Activated CD4-positive, alpha-beta memory T cell treated with anti-CD3 and anti-CD28 coated beads, Interleukin-2, amount 10 ng/mL, durations not matched to agents 7 days and 5 days (primary cell): ENCODE data around the gene PTX4. TPM values are rescaled to one million over a fixed set of nuclear protein-coding genes. Genes with fewer than 3 reads are reported as not detected.

ENCODE experiments used
- CTCF ChIA-PET: fragments of 350-600 bp; sonication (Branson Sonifier 250); formaldehyde crosslinking; loops from one replicate; lab custom pipeline; 2021; ENCODE audit warnings: antibody characterized with exemption, inconsistent platforms; lab: Charles Lee
- POLR2A ChIA-PET: fragments of 350-600 bp; sonication (Branson Sonifier 250); formaldehyde crosslinking; loops from one replicate; lab custom pipeline; 2021; ENCODE audit warnings: antibody characterized with exemption; lab: Charles Lee
- DNase-seq: peaks from one replicate; pipeline ENCODE4 v3.0.0-alpha.2; 2020
- H3K27ac Mint-ChIP-seq: one replicate; pipeline ENCODE4 v1.8.0; 2021; ENCODE audit warnings: mild to moderate bottlenecking, mixed read lengths
- H3K27me3 Mint-ChIP-seq: one replicate; pipeline ENCODE4 v1.8.0; 2021; ENCODE audit warnings: mixed read lengths
- H3K36me3 Mint-ChIP-seq: one replicate; pipeline ENCODE4 v1.8.0; 2021; ENCODE audit warnings: low read depth, mixed read lengths
- H3K4me1 Mint-ChIP-seq: one replicate; pipeline ENCODE4 v1.8.0; 2021; ENCODE audit warnings: mixed read lengths
- H3K4me3 Mint-ChIP-seq: one replicate; pipeline ENCODE4 v1.8.0; 2021; ENCODE audit warnings: mild to moderate bottlenecking, mixed read lengths
- H3K9me3 Mint-ChIP-seq: one replicate; pipeline ENCODE4 v1.8.0; 2021; ENCODE audit warnings: mixed read lengths
- total RNA-seq, 2 experiments: library from RNA; stranded (reverse); gene quantifications; one replicate each; pipeline ENCODE4 v1.2.3, GENCODE V29; 2021

PTX4 gene
- total RNA-seq, 2 experiments from 2014 or later: not detected

DNA sequence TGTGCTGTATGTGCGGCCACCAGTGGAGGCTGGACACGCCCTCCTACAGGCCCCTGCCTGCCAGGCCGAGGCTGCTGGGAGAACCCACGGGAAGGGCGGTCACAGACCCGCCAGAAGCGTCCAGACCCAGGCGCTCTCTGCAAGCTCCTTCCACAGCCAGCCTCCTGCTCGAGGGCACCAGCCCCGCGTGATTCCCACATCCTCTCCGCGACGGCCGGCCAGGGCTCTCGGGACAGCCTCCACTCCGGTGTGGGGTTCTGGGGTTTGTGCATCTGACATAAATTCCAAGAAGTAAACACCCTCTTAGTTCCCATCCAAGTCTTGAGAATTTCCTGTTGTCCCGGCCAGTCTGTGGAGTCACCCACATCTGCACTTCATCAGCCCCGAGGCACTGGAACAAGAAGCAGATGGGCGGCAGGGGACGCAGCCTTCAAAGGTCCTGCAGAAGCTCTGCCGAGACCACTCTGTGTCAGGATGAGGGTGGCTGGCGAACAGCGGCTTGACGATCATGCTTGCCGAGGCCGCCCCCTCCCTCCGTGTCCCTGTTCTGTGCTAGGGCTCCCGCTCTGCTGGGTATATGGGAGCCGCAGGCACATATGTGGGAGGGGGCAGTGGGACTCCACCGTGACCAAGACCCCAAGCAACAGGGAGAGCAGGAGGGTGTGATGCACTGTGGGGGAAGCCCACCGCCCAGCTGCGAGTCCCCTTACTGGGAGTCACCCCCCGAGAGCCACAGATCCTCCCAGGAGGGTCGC lies 42.3 kb upstream of the PTX4 start:
- Mint-ChIP-seq H3K36me3 (peaks cover 21% of the 10 kb centered on the region), H3K27me3 (no peaks in the 10 kb centered on the region), H3K4me1 (peaks cover 33% of the 10 kb centered on the region), H3K9me3 (no peaks in the 10 kb centered on the region), H3K27ac (no peak overlapping the region), H3K4me3 (no peak overlapping the region)
- ChIA-PET POLR2A (no interaction called here), CTCF (no interaction called here)
- DNase-seq: no peak

DNA sequence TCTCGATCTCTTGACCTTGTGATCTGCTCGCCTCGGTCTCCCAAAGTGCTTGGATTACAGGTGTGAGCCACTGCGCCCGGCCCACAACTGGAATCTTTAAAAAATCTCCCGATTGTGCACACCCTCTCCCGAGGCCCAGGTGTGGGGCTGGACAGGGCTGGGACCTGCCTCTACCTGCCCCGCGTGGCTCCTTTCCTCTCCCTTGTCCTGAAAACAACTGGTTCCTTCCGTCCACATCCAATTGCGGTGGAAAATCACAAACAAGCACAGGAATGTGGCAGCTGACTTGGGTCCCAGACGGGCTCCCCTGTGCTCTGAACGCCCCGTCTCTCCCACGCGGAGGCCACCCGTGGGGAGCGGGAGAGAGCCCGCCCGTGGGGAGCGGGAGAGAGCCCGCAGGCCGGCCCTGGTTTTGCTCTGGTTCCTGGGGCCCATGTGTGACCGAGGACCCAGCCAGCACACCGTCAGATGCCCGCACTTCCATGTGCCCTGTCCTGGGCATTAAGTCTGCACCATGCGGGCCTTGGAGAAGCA lies 41.7 kb upstream of the PTX4 start:
- POLR2A ChIA-PET: no interaction called here
- CTCF ChIA-PET: no interaction called here
- no peak overlapping the region for H3K27ac Mint-ChIP-seq
- no peaks in the 10 kb centered on the region for H3K27me3 Mint-ChIP-seq
- no peak for DNase-seq
- H3K9me3 Mint-ChIP-seq: no peaks in the 10 kb centered on the region
- peaks cover 15% of the 10 kb centered on the region for H3K36me3 Mint-ChIP-seq
- peaks cover 37% of the 10 kb centered on the region for H3K4me1 Mint-ChIP-seq
- H3K4me3 Mint-ChIP-seq: no peak overlapping the region

DNA sequence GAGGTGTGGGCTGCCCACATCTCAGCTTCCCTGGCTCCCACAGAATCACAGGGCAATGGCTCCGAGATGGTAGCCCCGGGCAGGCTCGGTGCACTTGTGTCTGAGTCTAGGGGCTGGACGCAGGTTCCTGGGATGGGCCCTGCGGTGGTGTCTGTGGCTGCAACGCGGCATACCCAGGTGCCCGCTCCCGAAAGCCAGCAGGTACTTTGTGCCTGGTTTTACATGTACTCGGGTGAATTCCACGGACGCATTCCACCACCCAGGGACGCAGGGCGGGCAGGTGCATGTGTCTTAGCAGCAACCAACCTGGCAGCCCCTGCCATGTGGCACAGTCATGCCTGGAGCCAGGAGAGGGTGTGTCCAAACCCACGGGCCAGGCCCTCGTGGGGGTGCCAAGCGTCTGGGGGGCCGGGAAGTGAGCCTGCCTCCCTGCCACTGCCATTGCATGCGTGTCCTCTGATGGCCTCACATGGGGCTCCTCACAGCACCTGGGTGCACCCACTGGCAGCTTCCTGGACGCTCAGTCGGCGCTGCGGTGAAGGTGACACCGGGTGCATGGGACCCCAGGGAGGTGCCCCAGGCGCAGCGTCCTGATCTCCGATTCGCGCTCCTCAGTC lies 40.3 kb upstream of the PTX4 start:
- ChIA-PET POLR2A (no interaction called here), CTCF (no interaction called here)
- H3K4me1 Mint-ChIP-seq: peaks cover 33% of the 10 kb centered on the region
- H3K27me3 Mint-ChIP-seq: no peaks in the 10 kb centered on the region
- no peak overlapping the region for H3K27ac Mint-ChIP-seq
- DNase-seq: no peak
- H3K4me3 Mint-ChIP-seq: no peak overlapping the region
- peaks cover 3% of the 10 kb centered on the region for H3K36me3 Mint-ChIP-seq
- no peaks in the 10 kb centered on the region for H3K9me3 Mint-ChIP-seq

DNA sequence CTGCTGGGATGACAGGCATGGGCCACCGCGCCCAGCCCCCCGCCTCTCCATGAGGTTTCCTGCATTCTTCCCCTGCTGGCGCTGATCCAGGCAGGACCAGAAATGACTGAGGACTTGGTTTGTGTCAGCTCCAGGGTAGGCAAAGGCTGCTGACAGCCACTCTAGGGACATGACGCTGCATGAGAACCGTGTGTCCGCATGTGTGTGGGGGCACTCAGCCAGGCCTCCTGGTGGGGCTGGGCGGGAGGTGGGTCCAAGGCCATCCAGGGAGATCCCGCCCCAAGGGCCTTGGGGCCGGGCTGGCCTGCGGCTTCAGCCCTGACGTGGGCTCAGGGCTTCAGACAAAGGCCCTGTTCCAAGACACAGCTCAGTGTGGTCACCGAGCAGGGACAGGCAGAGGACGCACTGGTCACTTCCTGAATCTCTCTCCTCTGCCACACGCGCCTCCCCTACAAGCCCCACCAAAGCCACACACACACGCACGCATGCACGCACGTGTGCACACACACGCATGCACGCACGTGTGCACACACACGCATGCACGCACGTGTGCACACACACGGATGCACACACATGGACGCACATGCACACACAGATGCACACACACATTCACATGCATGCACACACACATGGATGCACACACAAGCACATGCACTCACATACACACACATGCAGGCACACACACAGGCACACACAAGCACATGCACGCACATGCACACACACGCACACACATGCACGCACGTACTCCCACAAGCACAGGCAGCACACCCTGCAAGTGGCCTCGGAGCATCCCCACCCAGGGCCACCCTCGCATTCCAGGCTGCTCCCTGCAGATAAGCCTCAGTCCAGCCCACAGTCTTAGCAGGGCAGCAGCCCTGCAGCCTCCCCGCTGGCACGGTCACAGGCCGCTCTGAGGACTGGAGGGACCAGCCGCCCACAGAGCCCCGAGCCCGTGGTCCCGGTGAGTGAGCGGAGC lies 39.4 kb upstream of the PTX4 start:
- H3K4me3 Mint-ChIP-seq: no peak overlapping the region
- ChIA-PET CTCF (no interaction called here), POLR2A (no interaction called here)
- H3K4me1 Mint-ChIP-seq: peaks cover 30% of the 10 kb centered on the region
- H3K36me3 Mint-ChIP-seq: no peaks in the 10 kb centered on the region
- no peaks in the 10 kb centered on the region for H3K9me3 Mint-ChIP-seq
- no peak for DNase-seq
- no peak overlapping the region for H3K27ac Mint-ChIP-seq
- no peaks in the 10 kb centered on the region for H3K27me3 Mint-ChIP-seq

DNA sequence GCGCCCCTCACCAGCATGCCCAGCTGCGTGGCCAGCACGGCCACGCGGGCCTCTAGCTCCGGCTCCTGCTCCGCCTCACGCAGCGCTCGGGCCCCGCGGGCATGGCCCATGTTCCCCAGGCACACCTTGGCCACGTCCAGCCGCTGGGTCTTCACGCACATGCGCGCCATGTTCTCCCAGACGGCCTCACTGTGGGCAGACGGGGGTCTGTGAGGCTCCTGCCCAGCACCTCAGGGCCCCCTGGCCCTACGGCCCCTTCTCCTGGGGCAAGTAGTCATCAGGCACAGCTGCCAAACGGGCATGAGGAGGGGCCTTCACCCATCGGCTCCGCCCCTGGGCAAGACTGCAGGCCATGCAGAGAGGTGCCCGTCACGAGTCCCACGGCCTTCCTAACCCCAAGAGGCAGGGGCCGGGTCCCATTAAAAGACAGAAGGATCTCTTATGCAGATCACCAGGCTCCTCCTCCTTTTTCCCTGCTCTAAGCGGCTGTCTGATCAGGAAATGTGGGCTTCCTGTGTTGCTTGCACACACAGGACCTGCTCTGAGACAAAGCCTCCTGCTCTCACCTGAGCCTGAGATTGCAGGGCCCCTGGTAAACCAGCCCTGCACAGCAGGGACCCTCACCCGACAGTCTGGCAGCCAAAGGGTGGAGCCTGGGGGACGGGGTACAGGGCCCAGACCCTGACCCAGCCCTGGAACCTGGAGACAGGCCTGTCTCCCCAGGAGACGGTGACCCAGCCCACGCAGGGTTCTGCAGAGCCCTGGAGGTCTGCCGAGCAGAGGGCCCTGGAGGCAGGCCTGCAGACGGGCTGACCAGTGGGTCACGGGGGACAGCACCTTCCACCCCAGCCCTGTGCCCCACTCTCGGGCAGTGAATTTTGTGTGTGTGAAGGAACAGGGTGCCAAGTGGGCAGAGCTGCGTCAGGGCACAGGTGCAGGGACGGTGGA lies 38.1 kb upstream of the PTX4 start:
- peak; percentile 29 for DNase-seq
- Mint-ChIP-seq H3K36me3 (no peaks in the 10 kb centered on the region), H3K4me1 (peaks cover 25% of the 10 kb centered on the region), H3K27ac (peak overlapping the region; percentile 56), H3K4me3 (no peak overlapping the region), H3K27me3 (no peaks in the 10 kb centered on the region), H3K9me3 (no peaks in the 10 kb centered on the region)
- ChIA-PET CTCF (no interaction called here), POLR2A (no interaction called here)

DNA sequence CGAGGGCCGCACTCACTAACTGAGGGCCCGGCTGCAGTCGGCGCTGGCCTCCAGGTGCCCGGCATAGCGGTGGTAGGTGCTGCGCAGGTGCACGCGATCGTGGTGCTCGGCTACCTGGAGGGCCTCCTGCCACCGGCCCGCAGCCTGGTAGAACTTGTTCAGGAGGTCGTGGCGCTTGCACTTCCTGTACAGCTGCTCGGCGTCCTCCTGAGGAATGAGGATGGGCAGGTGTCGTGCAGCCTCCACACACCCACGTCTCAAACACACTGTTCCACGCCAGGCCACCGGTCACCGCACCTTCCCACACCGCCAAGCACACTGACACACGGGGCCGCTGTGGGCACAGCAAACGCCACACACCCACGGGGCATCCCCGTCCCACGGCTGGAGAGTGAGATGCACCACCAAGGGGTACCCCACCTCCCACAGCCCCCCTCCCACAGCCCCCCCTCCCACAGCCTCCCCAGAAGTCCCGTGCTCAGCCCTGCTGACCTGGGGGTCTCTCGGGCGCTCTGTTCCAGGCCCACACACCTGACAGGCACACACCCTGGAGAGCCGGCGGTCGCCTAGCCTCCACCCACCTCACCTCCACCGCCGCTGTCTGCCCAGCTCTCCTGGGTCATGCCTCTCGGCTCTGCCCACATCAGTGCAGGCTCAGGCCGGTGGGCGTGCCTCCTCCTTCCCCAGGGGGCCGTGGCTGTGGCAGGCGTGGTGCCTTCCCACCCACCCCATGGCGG lies 37.3 kb upstream of the PTX4 start:
- Mint-ChIP-seq H3K9me3 (no peaks in the 10 kb centered on the region), H3K36me3 (no peaks in the 10 kb centered on the region), H3K4me3 (no peak overlapping the region), H3K27me3 (no peaks in the 10 kb centered on the region), H3K4me1 (peaks cover 25% of the 10 kb centered on the region), H3K27ac (no peak overlapping the region)
- ChIA-PET POLR2A (interaction anchor here (1.0 to 1.3 kb wide), 2 partner anchors 9 to 32 kb away, joined by 3 to 4 read pairs; no protein-coding TSS in a partner anchor), CTCF (no interaction called here)
- DNase-seq: no peak

DNA sequence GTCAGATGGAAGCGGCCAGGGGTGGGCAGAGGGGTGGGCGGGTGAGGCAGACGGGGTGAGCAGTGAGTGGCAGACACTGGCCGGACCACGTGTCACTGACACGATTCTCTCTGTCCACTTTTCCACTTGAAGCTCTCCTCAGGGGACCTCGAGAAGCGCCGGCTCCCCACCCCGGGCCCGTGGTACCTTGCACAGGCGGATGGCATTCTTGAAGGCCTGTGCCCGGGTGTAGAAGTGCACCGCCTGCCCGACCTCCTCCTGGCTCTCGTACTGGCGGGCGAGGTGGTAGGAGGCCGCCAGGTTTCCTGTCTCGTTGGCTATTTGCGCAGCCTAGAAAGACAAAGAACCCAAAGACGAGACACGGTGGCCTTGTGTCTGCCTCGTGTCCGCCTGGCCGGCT lies 35.6 kb upstream of the PTX4 start:
- no peaks in the 10 kb centered on the region for H3K27me3 Mint-ChIP-seq
- H3K27ac Mint-ChIP-seq: no peak overlapping the region
- ChIA-PET CTCF (no interaction called here), POLR2A (no interaction called here)
- no peaks in the 10 kb centered on the region for H3K9me3 Mint-ChIP-seq
- H3K36me3 Mint-ChIP-seq: no peaks in the 10 kb centered on the region
- no peak for DNase-seq
- no peak overlapping the region for H3K4me3 Mint-ChIP-seq
- peaks cover 20% of the 10 kb centered on the region for H3K4me1 Mint-ChIP-seq

DNA sequence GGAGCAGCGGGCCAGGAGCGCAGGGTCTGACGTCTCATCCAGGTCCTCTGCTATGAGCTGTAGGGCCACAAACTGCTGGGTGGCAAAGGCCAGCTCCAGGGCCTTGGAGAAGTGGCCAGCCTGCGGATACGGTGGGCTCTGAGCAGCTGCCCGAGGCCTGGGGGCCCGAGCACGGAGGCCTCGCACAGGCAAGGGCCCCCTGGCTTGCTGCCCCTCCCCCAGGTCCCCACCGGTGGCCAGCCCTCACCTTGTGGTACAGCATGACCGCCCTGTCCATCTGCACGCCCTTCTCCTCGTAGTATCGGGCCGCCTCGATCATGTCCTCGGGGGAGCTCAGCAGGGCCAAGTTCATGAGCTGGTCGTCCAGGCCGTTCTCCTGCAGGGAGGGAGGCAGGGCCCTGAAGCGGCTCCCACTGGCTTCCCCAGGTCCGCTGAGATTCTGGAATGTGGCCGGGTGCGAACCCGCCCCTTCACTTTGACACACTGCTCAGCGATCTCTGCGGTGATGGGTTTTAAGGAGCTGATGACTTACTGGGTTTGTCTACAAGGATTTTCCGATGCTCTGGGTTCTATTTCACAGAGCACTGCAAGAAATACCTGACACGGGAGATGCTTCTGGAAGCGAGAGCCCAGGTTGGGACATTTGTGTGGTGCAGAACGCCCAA lies 35.0 kb upstream of the PTX4 start:
- ChIA-PET POLR2A (interaction anchor here (1.4 kb wide), 1 partner anchor 9 kb away, joined by 5 read pairs; no protein-coding TSS in a partner anchor), CTCF (no interaction called here)
- H3K36me3 Mint-ChIP-seq: no peaks in the 10 kb centered on the region
- peaks cover 20% of the 10 kb centered on the region for H3K4me1 Mint-ChIP-seq
- H3K9me3 Mint-ChIP-seq: no peaks in the 10 kb centered on the region
- no peak for DNase-seq
- no peak overlapping the region for H3K4me3 Mint-ChIP-seq
- H3K27ac Mint-ChIP-seq: no peak overlapping the region
- H3K27me3 Mint-ChIP-seq: no peaks in the 10 kb centered on the region

DNA sequence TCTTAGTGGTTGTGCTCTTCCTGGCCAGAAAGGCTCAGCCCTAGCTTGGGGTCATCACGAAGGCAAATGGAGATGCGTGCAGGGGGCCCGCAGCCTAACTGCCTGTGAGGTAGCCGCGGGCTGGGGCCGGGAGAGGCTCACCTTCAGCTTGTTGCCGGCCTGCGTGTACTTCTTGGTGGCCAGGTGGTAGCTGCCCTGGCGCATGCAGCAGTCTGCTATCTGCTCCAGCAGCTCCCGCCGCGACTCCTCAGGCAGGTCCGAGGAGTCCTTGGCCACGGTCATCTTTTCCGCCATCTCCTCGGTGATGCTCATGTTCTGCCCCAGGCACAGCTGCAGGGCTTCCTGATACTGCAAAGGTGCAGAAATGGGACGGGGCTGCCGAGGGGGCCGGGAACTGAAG lies 31.7 kb upstream of the PTX4 start:
- Mint-ChIP-seq H3K9me3 (no peaks in the 10 kb centered on the region), H3K27ac (no peak overlapping the region), H3K36me3 (no peaks in the 10 kb centered on the region), H3K4me3 (no peak overlapping the region), H3K27me3 (no peaks in the 10 kb centered on the region), H3K4me1 (peaks cover under 1% of the 10 kb centered on the region)
- POLR2A ChIA-PET: no interaction called here
- CTCF ChIA-PET: no interaction called here
- no peak for DNase-seq

DNA sequence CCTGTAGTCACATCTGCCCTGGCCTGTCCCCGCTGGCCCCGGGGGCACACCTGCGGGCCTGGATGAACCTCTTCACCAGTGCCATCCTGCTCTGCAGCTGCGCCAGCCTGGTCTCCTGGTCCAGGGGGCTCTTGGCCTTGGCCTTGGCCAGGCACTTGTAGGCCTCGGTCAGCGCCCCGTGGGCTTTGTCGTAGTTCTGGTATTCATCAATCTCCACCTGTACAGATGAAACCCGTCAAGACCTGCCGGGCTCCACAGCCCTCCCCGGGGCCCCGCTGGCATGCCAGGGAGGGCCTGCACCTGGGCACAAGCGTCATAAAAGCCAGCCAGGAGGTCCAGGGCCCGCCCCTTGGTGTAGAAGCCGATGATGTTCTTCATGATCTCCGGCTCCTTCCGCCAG lies 31.1 kb upstream of the PTX4 start:
- no peak for DNase-seq
- Mint-ChIP-seq H3K4me1 (no peaks in the 10 kb centered on the region), H3K36me3 (no peaks in the 10 kb centered on the region), H3K4me3 (no peak overlapping the region), H3K27me3 (no peaks in the 10 kb centered on the region), H3K27ac (no peak overlapping the region), H3K9me3 (no peaks in the 10 kb centered on the region)
- POLR2A ChIA-PET: no interaction called here
- CTCF ChIA-PET: no interaction called here

DNA sequence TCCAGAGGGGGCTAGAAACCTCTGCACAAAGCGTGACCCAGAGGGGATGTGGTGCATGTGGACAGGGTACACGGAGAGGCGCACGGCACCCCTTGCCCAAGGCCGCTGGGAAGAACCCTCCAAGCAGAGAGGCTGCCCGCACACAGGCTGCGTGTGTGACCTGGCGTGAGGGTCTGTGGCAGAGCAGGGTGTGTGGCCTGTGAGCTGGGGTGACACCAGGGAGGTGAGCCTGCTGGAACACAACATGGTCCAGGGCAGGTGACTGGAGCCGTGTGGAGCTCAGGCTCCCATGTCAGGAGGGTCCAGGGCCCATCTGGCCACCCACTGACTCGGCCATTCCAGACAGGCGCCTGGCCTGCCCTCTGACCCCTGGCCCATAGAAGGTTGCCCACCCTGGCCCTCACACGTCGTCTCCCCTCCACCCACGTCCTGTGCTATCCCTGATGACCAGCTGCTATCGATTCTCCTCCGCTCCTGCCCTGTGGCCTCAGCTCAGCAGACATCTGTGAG lies 29.9 kb upstream of the PTX4 start:
- no peaks in the 10 kb centered on the region for H3K27me3 Mint-ChIP-seq
- ChIA-PET POLR2A (no interaction called here), CTCF (no interaction called here)
- H3K9me3 Mint-ChIP-seq: peaks cover 2% of the 10 kb centered on the region
- DNase-seq: no peak
- no peaks in the 10 kb centered on the region for H3K36me3 Mint-ChIP-seq
- H3K27ac Mint-ChIP-seq: no peak overlapping the region
- H3K4me1 Mint-ChIP-seq: no peaks in the 10 kb centered on the region
- H3K4me3 Mint-ChIP-seq: no peak overlapping the region
